ENCODE data around the gene CAMK2G. TPM values are rescaled to one million over a fixed set of nuclear protein-coding genes. Genes with fewer than 3 reads are reported as not detected.

Gene CAMK2G
- total RNA-seq, 2 experiments from 2014 or later, result 34.4 to 38.4 TPM

GRCh38 chr10:73842349-73842748 is 32.0 kb downstream of the CAMK2G start:
- Mint-ChIP-seq H3K9me3 (no peaks in the 10 kb centered on the region), H3K27ac (no peak overlapping the region), H3K36me3 (ENCODE audit: low read depth) (peaks cover 86% of the 10 kb centered on the region), H3K4me3 (no peak overlapping the region), H3K27me3 (no peaks in the 10 kb centered on the region), H3K4me1 (ENCODE audit: low read depth) (no peaks in the 10 kb centered on the region)
- ChIA-PET POLR2A (no interaction called here), CTCF (no interaction called here)
- intact Hi-C loops (cut with DNase I, micrococcal nuclease), result no loop called here
- Histone ChIP-seq H3K27ac (ENCODE audit: low read depth in 1 of 2, low read length in 2 of 2) (no peak overlapping the region), H3K4me3 (ENCODE audit: low read length) (no peak overlapping the region), H3K9me3 (ENCODE audit: control insufficient read depth in 1 of 2, insufficient read depth in 1 of 2, low read length in 2 of 2) (no peaks in the 10 kb centered on the region), H3K36me3 (ENCODE audit: insufficient read depth, low read length) (peaks cover 89% of the 10 kb centered on the region), H3K27me3 (ENCODE audit: control insufficient read depth in 1 of 2, insufficient read depth in 2 of 2, low read length in 2 of 2) (no peaks in the 10 kb centered on the region), H3K4me1 (ENCODE audit: insufficient read depth, low read length) (no peaks in the 10 kb centered on the region)
- TF ChIP-seq, protein P1, sequence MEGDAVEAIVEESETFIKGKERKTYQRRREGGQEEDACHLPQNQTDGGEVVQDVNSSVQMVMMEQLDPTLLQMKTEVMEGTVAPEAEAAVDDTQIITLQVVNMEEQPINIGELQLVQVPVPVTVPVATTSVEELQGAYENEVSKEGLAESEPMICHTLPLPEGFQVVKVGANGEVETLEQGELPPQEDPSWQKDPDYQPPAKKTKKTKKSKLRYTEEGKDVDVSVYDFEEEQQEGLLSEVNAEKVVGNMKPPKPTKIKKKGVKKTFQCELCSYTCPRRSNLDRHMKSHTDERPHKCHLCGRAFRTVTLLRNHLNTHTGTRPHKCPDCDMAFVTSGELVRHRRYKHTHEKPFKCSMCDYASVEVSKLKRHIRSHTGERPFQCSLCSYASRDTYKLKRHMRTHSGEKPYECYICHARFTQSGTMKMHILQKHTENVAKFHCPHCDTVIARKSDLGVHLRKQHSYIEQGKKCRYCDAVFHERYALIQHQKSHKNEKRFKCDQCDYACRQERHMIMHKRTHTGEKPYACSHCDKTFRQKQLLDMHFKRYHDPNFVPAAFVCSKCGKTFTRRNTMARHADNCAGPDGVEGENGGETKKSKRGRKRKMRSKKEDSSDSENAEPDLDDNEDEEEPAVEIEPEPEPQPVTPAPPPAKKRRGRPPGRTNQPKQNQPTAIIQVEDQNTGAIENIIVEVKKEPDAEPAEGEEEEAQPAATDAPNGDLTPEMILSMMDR (IDR thresholded peaks at IDR 0.05), result no peak
- ATAC-seq (ENCODE audit: poor library complexity), result no peak
- DNase-seq, result no peak

DNA sequence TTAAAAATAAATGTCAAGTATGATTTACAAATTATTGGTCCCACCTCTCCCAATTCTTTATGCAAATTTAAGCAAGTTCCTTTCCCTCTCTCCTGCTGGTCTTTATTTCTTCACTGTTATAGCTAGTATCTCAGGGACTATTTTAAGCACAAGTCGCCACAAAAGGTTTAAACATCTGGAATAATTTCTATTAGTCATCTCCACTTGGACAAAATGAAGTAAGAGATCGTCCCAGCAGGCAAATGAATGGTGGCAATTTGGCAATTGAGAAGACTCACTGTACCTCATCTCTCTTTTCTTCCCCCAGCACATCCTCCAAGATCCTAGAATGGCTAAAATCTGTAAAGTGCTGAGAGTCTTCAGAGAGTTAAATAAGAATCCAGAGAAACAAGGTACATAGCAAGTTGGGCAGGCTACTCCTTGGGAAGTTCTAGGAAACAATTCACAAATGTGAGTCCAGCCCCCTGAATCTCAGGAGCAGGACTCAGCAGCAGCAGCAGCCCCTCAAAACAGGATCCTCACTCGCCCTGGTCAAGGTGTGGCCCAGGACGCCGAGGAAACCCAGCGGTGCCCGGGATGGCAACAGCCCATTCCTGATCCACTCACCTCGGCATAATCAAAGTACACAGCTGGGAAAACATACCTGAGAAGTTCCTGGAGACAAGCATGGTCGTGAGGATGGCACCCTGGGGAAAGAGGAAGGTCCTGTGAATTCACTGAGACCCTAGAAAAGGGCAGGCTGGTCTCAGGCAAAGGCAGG is 32.6 kb downstream of the CAMK2G start:
- H3K27ac Mint-ChIP-seq, result no peak overlapping the region
- ChIA-PET CTCF (interaction anchor here (1.6 kb wide), 1 partner anchor 37 kb away, joined by 4 read pairs; no protein-coding TSS in a partner anchor), POLR2A (interaction anchor here (1.1 kb wide), 2 partner anchors 45 to 77 kb away, joined by 3 read pairs; no protein-coding TSS in a partner anchor)
- TF ChIP-seq, protein P1 (IDR thresholded peaks at IDR 0.05), result no peak
- no peak overlapping the region for H3K27ac ChIP-seq (ENCODE audit: low read depth in 1 of 2, low read length in 2 of 2)
- H3K9me3 ChIP-seq (ENCODE audit: control insufficient read depth in 1 of 2, insufficient read depth in 1 of 2, low read length in 2 of 2), result no peaks in the 10 kb centered on the region
- H3K4me1 Mint-ChIP-seq (ENCODE audit: low read depth), result no peaks in the 10 kb centered on the region
- DNase-seq (no peak), ATAC-seq (ENCODE audit: poor library complexity) (no peak)
- H3K4me3 ChIP-seq (ENCODE audit: low read length), result no peak overlapping the region
- no peaks in the 10 kb centered on the region for H3K9me3 Mint-ChIP-seq
- no peaks in the 10 kb centered on the region for H3K27me3 Mint-ChIP-seq
- no peaks in the 10 kb centered on the region for H3K4me1 ChIP-seq (ENCODE audit: insufficient read depth, low read length)
- intact Hi-C loops (cut with DNase I, micrococcal nuclease), result no loop called here
- no peaks in the 10 kb centered on the region for H3K27me3 ChIP-seq (ENCODE audit: control insufficient read depth in 1 of 2, insufficient read depth in 2 of 2, low read length in 2 of 2)
- peaks cover 86% of the 10 kb centered on the region for H3K36me3 Mint-ChIP-seq (ENCODE audit: low read depth)
- H3K36me3 ChIP-seq (ENCODE audit: insufficient read depth, low read length), result peaks cover 89% of the 10 kb centered on the region
- H3K4me3 Mint-ChIP-seq, result no peak overlapping the region

GRCh38 chr10:73841061-73841421 is 33.3 kb downstream of the CAMK2G start:
- H3K27ac ChIP-seq (ENCODE audit: low read depth in 1 of 2, low read length in 2 of 2), result no peak overlapping the region
- intact Hi-C loops (cut with DNase I, micrococcal nuclease), result no loop called here
- ChIA-PET POLR2A (interaction anchor here (1.1 kb wide), 2 partner anchors 45 to 76 kb away, joined by 3 read pairs; no protein-coding TSS in a partner anchor), CTCF (interaction anchor here (1.6 kb wide), 1 partner anchor 38 kb away, joined by 4 read pairs; no protein-coding TSS in a partner anchor)
- Mint-ChIP-seq H3K4me1 (ENCODE audit: low read depth) (no peaks in the 10 kb centered on the region), H3K4me3 (no peak overlapping the region), H3K27me3 (no peaks in the 10 kb centered on the region), H3K27ac (no peak overlapping the region), H3K9me3 (no peaks in the 10 kb centered on the region), H3K36me3 (ENCODE audit: low read depth) (peaks cover 85% of the 10 kb centered on the region)
- DNase-seq (no peak), ATAC-seq (ENCODE audit: poor library complexity) (no peak)
- no peaks in the 10 kb centered on the region for H3K27me3 ChIP-seq (ENCODE audit: control insufficient read depth in 1 of 2, insufficient read depth in 2 of 2, low read length in 2 of 2)
- H3K4me3 ChIP-seq (ENCODE audit: low read length), result no peak overlapping the region
- peaks cover 89% of the 10 kb centered on the region for H3K36me3 ChIP-seq (ENCODE audit: insufficient read depth, low read length)
- TF ChIP-seq, protein P1 (IDR thresholded peaks at IDR 0.05), result no peak
- H3K9me3 ChIP-seq (ENCODE audit: control insufficient read depth in 1 of 2, insufficient read depth in 1 of 2, low read length in 2 of 2), result no peaks in the 10 kb centered on the region
- no peaks in the 10 kb centered on the region for H3K4me1 ChIP-seq (ENCODE audit: insufficient read depth, low read length)

All from CD4-positive, alpha-beta T cell (primary cell).